Measurements from ENCODE around the gene ARHGAP6. TPM values are rescaled to one million over a fixed set of nuclear protein-coding genes. Genes with fewer than 3 reads are reported as not detected.

Gene ARHGAP6
- total RNA-seq, 2 donors from 2014 or later, result not detected

DNA sequence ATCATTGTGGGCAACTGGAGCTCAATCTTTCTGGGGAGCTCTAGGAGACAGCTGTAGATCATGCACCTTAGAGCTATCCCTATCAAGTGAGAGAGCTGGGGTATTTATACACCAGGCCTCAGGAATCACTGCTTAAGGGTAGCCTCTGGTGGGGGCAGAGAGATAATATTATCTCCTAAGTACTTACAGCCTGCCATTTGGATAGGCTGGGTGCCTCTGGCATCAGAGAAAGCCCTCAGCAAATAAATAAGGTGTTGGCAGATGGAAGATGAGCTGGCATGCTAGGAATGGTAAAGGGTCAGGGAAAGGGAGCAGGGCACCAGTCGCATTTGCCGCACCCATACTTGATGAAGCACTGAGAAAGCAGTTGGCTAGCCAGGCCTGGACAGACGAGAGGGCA lies 478.7 kb downstream of the ARHGAP6 start:
- Mint-ChIP-seq H3K27ac (no peak overlapping the region), H3K4me3 (no peak overlapping the region), H3K4me1 (ENCODE audit: low read depth) (no peaks in the 10 kb centered on the region), H3K36me3 (ENCODE audit: insufficient read depth in 2 of 2) (no peaks in the 10 kb centered on the region), H3K9me3 (no peaks in the 10 kb centered on the region), H3K27me3 (ENCODE audit: low read depth) (peaks cover 27% of the 10 kb centered on the region)
- ATAC-seq (replicated peaks in 1 of 2) (no peak), DNase-seq (no peak)

DNA sequence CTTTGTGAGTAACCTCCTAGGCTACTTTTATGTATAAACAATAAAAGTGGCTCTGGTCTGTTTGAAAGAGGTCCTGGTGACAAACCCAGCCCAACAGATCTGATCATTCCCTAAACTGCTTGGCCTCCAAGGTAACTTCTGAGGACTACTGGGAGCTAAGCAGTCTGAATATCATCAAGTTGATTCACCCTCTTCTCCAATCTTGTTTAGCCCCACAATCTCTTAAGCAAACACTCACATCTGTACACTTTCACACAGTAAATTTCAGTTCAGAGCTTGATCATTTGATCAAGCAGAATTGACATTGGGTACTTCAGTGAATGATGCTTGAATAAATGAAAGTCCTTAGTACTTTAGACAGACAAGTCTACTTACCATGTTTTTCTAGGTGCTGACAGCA lies 479.9 kb downstream of the ARHGAP6 start:
- Mint-ChIP-seq H3K4me1 (ENCODE audit: low read depth) (no peaks in the 10 kb centered on the region), H3K36me3 (ENCODE audit: insufficient read depth in 2 of 2) (no peaks in the 10 kb centered on the region), H3K4me3 (no peak overlapping the region), H3K9me3 (no peaks in the 10 kb centered on the region), H3K27ac (no peak overlapping the region), H3K27me3 (ENCODE audit: low read depth) (peaks cover 27% of the 10 kb centered on the region)
- DNase-seq (no peak), ATAC-seq (replicated peaks in 1 of 2) (no peak)

DNA sequence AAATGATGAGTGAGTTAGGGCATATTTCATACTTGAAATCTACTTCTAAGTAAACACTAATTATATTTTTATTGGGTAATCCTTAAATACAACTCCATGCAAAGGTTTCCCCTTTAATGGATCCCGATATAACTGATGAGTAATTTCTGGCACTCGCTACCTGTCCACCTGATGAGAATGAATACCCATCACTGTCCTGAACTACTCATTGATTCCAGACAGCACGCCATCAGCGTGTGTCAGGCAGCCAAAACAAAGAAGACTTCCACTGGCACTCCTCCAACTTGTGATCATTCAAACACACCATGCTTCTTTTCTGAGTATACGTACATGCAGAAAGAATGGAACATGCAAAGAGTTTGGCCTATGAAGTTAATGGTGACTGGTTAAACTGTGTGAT lies 485.1 kb downstream of the ARHGAP6 start:
- Mint-ChIP-seq H3K27me3 (ENCODE audit: low read depth) (peaks cover 24% of the 10 kb centered on the region), H3K4me1 (ENCODE audit: low read depth) (no peaks in the 10 kb centered on the region), H3K27ac (no peak overlapping the region), H3K4me3 (no peak overlapping the region), H3K36me3 (ENCODE audit: insufficient read depth in 2 of 2) (no peaks in the 10 kb centered on the region), H3K9me3 (peaks cover 0 to 1% of the 10 kb centered on the region in 2 donors)
- DNase-seq (no peak), ATAC-seq (replicated peaks in 1 of 2) (no peak)

DNA sequence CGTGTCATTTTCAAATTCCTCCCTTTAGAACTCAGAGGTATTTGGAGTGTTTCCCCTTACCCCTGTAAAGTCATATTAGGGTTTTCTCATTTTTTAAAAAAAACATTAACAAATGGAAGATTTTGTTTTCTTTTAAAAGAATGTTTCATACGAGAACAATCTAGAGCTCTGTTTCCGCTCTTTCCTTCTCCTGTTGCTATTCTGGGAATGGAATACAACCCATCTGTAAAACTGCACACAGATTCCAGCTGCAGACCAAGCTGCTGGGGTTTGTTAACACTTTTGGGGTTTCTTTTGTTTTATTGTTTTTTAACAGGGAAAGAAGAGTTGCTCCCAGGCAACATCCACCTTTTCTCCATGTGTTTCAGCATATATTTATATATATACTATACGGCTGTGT lies 493.3 kb downstream of the ARHGAP6 start:
- DNase-seq (no peak), ATAC-seq (replicated peaks in 1 of 2) (no peak)
- Mint-ChIP-seq H3K9me3 (no peaks in the 10 kb centered on the region), H3K4me3 (no peak overlapping the region), H3K4me1 (ENCODE audit: low read depth) (no peaks in the 10 kb centered on the region), H3K27me3 (ENCODE audit: low read depth) (peaks cover 47% of the 10 kb centered on the region), H3K27ac (no peak overlapping the region), H3K36me3 (ENCODE audit: insufficient read depth in 2 of 2) (no peaks in the 10 kb centered on the region)

DNA sequence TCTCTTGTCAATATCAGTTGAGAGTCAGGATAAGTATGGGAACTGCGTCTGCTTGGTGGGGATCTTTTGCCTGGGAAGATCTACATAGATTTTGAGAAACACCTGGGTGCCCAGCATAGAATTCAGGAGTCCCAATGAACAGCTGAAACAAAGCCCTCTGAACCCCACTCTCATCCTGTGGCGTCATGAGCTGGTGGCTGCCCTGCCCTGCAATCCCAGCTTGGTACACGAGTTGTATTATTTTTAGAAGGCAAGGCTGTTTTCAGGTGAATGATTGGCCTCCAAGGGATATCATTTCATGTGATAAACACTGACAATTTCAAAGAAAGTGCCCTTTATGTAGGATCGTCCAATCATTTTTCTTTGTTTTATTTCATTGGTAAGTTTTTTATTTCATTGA lies 493.8 kb downstream of the ARHGAP6 start:
- DNase-seq, result no peak
- H3K27ac Mint-ChIP-seq, result no peak overlapping the region
- H3K4me1 Mint-ChIP-seq (ENCODE audit: low read depth), result no peaks in the 10 kb centered on the region
- no peaks in the 10 kb centered on the region for H3K9me3 Mint-ChIP-seq
- H3K4me3 Mint-ChIP-seq, result no peak overlapping the region
- peaks cover 51% of the 10 kb centered on the region for H3K27me3 Mint-ChIP-seq (ENCODE audit: low read depth)
- no peaks in the 10 kb centered on the region for H3K36me3 Mint-ChIP-seq (ENCODE audit: insufficient read depth in 2 of 2)
- ATAC-seq (replicated peaks in 1 of 2), result no peak

DNA sequence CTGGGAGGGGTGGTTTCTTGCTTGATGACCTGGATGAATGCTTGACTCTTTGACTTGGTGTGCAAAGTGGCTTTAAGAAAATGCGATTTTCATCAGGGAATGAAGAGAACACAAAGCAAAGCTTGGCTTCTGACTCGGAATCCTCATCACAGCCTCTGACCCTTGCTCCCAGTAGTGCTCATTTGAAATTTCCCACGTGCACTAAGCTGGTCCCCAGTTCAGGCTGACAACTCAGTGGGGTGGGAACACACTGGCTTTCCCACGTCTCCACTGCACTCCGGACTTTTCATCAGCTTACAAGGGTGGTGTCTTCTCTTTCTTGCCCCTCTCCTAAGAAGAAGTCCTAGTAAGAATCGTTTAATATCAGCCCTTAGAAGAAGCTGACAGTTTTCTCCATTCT lies 501.3 kb downstream of the ARHGAP6 start:
- peaks cover 26% of the 10 kb centered on the region for H3K27me3 Mint-ChIP-seq (ENCODE audit: low read depth)
- no peaks in the 10 kb centered on the region for H3K36me3 Mint-ChIP-seq (ENCODE audit: insufficient read depth in 2 of 2)
- H3K27ac Mint-ChIP-seq, result no peak overlapping the region
- ATAC-seq (replicated peaks in 1 of 2), result no peak
- DNase-seq, result no peak
- H3K4me1 Mint-ChIP-seq (ENCODE audit: low read depth), result no peaks in the 10 kb centered on the region
- no peak overlapping the region for H3K4me3 Mint-ChIP-seq
- no peaks in the 10 kb centered on the region for H3K9me3 Mint-ChIP-seq

DNA sequence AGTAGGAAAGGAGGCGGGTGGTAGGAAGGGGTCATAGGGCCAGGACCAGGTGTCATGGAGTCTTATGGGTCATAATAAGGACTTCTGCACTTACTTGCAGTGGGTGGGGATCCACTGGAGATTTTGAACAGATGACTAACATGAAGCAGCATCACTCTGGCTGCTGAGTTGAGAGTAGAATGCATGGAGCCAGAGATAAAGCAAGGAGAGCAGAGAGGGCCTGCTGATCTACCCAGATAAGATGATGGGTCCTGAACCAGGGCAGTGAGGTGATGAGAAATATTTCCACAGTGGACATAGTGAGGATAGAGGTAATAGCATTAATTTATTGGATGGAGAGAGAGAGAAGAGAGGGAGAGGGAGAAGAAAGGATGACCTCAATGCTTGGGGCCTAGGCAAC lies 506.6 kb downstream of the ARHGAP6 start:
- peaks cover 0 to 1% of the 10 kb centered on the region in 2 donors for H3K9me3 Mint-ChIP-seq

DNA sequence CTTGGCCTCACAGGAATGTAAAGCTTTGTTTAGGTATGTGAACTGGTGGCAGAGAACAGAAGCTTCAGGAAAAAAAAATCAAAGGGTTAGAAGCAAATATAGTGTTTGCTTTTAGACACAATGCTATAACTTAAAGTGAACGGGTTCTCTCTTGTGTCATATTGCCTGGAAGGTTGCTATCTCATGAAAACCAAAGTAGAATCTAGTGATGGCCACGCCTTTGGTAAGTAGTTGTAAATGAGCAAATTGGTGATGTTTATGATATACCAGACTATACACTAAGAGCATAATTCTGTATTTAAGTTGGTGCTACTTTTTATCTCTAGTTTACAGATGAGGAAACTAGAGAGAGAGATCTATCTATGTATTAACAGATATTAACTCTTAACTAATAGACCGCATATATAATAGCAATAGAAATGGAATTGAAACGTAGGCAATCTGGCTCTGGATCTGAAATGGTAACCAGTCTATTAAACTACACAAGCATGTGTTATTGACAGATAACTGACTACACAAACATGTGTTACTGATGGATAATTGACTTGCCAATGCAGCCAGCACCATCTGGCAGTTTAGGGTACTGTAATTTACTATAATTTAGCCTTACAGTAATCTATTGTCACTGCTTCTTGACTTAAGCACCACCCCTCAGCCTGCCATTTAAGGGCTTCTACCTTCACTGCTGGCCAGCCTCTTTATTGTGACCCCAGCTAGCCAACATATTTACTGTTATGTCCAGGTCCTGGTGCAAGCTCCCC lies 513.7 kb downstream of the ARHGAP6 start:
- Mint-ChIP-seq H3K9me3 (peaks cover 0 to 2% of the 10 kb centered on the region in 2 donors), H3K27ac (no peak overlapping the region), H3K36me3 (ENCODE audit: insufficient read depth in 2 of 2) (no peaks in the 10 kb centered on the region), H3K4me1 (ENCODE audit: low read depth) (no peaks in the 10 kb centered on the region), H3K4me3 (no peak overlapping the region), H3K27me3 (ENCODE audit: low read depth) (peaks cover 14% of the 10 kb centered on the region)
- no peak for DNase-seq
- ATAC-seq (replicated peaks in 1 of 2), result no peak

More for the DNA sequence above, 506.6 kb downstream of the ARHGAP6 start:
- Mint-ChIP-seq H3K4me1 (ENCODE audit: low read depth) (no peaks in the 10 kb centered on the region), H3K27me3 (ENCODE audit: low read depth) (peaks cover 8% of the 10 kb centered on the region), H3K36me3 (ENCODE audit: insufficient read depth in 2 of 2) (no peaks in the 10 kb centered on the region), H3K4me3 (no peak overlapping the region), H3K27ac (no peak overlapping the region)
- DNase-seq, result no peak
- ATAC-seq (replicated peaks in 1 of 2), result no peak

DNA sequence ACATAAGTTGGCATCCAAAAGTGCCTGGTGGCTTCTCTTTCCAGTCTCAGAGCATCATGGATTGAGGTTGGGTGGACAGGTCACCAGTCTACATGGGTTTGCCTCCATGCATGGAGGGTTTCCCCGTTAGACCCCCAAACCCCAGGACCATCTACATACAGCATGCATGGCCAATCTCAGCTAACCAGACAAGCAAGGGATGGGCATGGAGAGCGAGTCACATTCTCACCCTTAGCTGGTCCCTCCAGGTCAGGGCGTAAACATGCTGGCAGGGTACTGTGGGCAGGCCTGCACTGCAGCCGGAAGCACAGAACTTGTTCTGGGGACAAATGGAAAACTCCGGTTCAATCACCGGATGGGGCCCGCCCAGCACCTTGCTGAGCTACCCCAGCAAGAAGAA lies 517.3 kb downstream of the ARHGAP6 start:
- Mint-ChIP-seq H3K4me3 (no peak overlapping the region), H3K27me3 (ENCODE audit: low read depth) (peaks cover 31% of the 10 kb centered on the region), H3K36me3 (ENCODE audit: insufficient read depth in 2 of 2) (no peaks in the 10 kb centered on the region), H3K9me3 (no peaks in the 10 kb centered on the region), H3K4me1 (ENCODE audit: low read depth) (no peaks in the 10 kb centered on the region), H3K27ac (no peak overlapping the region)
- DNase-seq (no peak), ATAC-seq (replicated peaks in 1 of 2) (no peak)

DNA sequence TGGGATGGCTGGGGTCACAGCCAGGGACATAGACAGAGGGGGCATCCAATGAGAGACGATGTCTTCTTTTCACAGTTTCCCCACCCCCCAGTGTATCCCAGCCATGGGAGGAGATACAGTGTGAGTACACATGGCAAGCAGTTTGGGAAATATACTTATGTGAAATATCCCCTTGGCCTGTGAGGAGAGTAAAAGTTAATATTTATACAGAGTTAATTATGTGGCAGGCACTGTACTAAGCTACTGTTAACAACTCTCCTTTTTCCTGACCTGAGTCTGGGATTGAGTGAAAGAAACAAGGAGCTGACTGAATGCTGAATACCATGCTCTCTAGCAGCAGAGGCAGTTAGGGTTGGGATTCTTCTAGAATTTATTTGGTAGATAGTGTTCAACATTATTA lies 519.3 kb downstream of the ARHGAP6 start:
- H3K4me1 Mint-ChIP-seq (ENCODE audit: low read depth), result no peaks in the 10 kb centered on the region
- ATAC-seq (replicated peaks in 1 of 2), result no peak

DNA sequence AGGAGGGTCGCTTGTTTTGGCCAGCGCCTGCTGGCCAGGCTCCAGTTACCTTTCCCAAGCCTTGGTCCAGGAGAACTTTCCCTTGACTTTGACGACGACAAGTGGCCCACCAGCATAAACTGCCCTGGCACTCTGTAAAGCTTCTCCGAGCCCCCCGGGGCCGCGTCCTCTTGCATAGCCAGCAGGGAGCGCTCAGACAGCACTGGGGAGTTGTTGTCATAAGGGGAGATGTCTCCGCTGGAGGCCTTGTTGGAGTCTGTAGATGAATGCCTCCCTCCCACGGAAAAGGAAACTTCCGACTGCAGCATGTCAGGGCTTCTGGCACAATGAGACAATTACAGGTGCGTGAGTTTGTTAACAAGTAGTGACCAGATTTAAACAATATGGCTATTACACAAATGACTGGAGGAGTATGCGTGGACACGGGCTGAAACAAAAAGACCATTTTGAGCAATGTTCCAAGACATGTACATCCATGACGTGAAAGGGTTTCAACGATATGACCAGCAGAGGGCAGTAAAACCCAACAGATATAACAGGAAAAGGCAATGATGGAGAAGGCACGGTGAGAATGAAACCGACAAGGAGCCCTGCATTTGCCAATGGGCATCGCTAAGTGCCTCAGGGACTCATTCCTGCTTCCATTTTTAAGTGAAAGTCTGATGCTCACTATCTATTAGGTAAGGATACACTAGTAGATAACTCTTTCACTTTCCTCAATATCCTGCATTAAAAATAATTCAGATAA lies 521.6 kb downstream of the ARHGAP6 start:
- Mint-ChIP-seq H3K9me3 (no peaks in the 10 kb centered on the region), H3K4me3 (no peak overlapping the region), H3K27ac (no peak overlapping the region), H3K27me3 (ENCODE audit: low read depth) (peaks cover 27% of the 10 kb centered on the region), H3K36me3 (ENCODE audit: insufficient read depth in 2 of 2) (no peaks in the 10 kb centered on the region), H3K4me1 (ENCODE audit: low read depth) (no peaks in the 10 kb centered on the region)
- DNase-seq (peak; percentile 56 to 58), ATAC-seq (replicated peaks in 1 of 2) (peak; percentile 75 to 81)

More for the DNA sequence above, 519.3 kb downstream of the ARHGAP6 start:
- no peaks in the 10 kb centered on the region for H3K36me3 Mint-ChIP-seq (ENCODE audit: insufficient read depth in 2 of 2)
- H3K4me3 Mint-ChIP-seq, result no peak overlapping the region
- H3K27ac Mint-ChIP-seq, result no peak overlapping the region
- no peaks in the 10 kb centered on the region for H3K9me3 Mint-ChIP-seq
- H3K27me3 Mint-ChIP-seq (ENCODE audit: low read depth), result peaks cover 23% of the 10 kb centered on the region
- no peak for DNase-seq

DNA sequence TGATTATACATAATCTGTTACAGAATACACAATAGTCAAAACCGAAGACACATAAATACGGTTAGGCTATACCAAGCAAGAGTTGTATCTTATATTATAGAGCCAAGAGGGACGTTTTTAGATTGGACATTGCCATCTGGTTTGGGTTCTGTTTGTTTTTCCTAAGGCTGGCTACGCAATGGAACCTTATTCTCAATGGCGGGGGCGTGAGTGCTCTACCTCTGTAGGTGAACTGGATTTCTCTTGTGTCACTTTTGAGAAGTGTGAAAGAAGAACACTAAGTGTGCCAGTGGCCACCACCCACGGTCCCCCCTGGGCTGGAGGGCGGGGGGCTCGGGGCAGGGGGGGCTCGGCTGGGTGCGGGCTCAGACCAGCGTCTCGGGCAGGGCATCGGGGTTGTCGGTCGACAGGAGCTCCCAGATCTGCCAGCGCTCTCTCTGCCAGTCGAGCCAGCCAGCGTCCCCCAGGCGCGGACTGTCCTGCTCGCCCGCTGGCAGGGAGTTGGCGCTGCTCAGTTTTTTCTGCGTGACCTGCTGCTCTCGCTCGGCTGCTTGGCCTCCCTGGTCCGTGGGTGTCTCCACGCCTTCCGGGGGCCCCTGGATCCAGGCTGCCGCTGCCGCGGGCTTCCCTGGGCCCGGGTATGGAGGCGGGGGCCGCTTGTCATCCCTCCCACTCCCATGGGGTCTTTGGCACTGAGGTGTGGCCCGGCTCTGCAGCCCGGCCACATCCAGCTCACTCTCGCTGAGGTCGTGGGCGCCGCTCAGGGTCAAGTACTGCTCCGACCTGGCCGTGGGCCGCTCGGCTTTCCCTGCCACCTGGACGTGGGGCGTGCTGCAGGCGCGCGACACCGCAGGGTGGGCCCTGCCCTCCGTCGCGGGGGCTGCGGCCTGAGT lies 527.0 kb downstream of the ARHGAP6 start:
- Mint-ChIP-seq H3K9me3 (no peaks in the 10 kb centered on the region), H3K36me3 (ENCODE audit: insufficient read depth in 2 of 2) (no peaks in the 10 kb centered on the region), H3K27me3 (ENCODE audit: low read depth) (peaks cover 10% of the 10 kb centered on the region), H3K4me3 (no peak overlapping the region), H3K27ac (no peak overlapping the region), H3K4me1 (ENCODE audit: low read depth) (no peaks in the 10 kb centered on the region)
- DNase-seq (no peak), ATAC-seq (replicated peaks in 1 of 2) (no peak)

DNA sequence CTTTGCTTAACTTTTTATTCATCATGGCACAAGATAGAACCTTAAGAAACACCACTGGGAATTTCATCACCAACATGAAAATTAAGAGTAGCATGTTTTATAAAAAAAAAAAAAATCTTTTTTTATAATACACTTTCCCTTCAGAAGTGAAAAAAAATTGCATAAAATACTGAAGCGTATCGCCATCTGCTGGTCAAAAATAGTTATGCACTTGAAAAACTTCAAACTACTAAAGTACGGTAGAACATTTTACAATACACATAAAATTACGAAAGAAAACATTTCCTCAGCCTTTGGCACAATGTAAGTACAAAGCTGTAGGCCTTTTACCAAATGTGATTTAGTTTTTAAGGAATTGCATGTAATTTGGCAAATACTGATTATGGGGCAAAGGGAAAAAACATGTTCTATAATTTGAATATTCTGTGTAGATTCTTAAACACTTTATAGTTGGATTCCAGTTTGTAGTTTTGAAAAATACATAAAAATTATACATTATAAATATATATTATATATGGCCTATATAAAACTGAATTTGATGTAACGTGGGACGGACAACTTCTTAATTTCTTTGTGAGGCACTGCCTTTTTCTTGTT lies 528.1 kb downstream of the ARHGAP6 start:
- ATAC-seq (replicated peaks in 1 of 2) (no peak), DNase-seq (no peak)
- H3K9me3 Mint-ChIP-seq, result no peaks in the 10 kb centered on the region
- peaks cover 10% of the 10 kb centered on the region for H3K27me3 Mint-ChIP-seq (ENCODE audit: low read depth)
- no peaks in the 10 kb centered on the region for H3K36me3 Mint-ChIP-seq (ENCODE audit: insufficient read depth in 2 of 2)
- H3K4me3 Mint-ChIP-seq, result no peak overlapping the region
- H3K27ac Mint-ChIP-seq, result no peak overlapping the region
- H3K4me1 Mint-ChIP-seq (ENCODE audit: low read depth), result no peaks in the 10 kb centered on the region

Data from activated T-cell treated with anti-CD3 and anti-CD28 coated beads, Interleukin-2, amount 50 U/mL, for 72 hours (primary cell).